ENCODE results near the gene DEF6.
"Not testable (repeated sequence)": the region's sequence is repeated elsewhere in the genome, so short reads cannot be mapped to it uniquely, and the experiment has no call there.

DNA sequence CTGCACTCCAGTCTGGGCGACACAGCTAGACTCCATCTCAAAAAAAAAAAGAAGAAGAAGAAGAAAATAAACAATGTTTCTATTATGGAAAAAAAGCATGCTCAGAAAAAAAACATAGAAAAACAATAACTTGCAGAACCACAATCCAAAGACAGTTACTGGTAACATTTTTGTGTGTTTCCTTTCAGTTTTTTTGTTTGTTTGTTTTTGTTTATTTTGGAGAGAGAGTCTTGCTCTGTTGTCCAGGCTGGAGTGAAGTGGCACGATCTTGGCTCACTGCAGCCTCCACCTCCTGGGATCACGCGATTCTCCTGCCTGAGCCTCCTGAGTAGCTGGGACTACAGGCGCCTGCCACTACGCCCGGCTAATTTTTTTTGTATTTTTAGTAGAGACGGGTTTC is 31.3 kb downstream of the DEF6 start:
- TF ChIP-seq, protein P1, sequence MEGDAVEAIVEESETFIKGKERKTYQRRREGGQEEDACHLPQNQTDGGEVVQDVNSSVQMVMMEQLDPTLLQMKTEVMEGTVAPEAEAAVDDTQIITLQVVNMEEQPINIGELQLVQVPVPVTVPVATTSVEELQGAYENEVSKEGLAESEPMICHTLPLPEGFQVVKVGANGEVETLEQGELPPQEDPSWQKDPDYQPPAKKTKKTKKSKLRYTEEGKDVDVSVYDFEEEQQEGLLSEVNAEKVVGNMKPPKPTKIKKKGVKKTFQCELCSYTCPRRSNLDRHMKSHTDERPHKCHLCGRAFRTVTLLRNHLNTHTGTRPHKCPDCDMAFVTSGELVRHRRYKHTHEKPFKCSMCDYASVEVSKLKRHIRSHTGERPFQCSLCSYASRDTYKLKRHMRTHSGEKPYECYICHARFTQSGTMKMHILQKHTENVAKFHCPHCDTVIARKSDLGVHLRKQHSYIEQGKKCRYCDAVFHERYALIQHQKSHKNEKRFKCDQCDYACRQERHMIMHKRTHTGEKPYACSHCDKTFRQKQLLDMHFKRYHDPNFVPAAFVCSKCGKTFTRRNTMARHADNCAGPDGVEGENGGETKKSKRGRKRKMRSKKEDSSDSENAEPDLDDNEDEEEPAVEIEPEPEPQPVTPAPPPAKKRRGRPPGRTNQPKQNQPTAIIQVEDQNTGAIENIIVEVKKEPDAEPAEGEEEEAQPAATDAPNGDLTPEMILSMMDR (IDR thresholded peaks at IDR 0.05; ENCODE audit: low read depth, low read length), result not testable (repeated sequence)
- not testable (repeated sequence) for TF ChIP-seq EZH2phosphoT487 (IDR thresholded peaks at IDR 0.05; ENCODE audit: low read depth)
